ENCODE measurements around the gene PKNOX1.
"Not testable (repeated sequence)": the region's sequence is repeated elsewhere in the genome, so short reads cannot be mapped to it uniquely, and the experiment has no call there.

PKNOX1 gene, protein sequence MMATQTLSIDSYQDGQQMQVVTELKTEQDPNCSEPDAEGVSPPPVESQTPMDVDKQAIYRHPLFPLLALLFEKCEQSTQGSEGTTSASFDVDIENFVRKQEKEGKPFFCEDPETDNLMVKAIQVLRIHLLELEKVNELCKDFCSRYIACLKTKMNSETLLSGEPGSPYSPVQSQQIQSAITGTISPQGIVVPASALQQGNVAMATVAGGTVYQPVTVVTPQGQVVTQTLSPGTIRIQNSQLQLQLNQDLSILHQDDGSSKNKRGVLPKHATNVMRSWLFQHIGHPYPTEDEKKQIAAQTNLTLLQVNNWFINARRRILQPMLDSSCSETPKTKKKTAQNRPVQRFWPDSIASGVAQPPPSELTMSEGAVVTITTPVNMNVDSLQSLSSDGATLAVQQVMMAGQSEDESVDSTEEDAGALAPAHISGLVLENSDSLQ

DNA sequence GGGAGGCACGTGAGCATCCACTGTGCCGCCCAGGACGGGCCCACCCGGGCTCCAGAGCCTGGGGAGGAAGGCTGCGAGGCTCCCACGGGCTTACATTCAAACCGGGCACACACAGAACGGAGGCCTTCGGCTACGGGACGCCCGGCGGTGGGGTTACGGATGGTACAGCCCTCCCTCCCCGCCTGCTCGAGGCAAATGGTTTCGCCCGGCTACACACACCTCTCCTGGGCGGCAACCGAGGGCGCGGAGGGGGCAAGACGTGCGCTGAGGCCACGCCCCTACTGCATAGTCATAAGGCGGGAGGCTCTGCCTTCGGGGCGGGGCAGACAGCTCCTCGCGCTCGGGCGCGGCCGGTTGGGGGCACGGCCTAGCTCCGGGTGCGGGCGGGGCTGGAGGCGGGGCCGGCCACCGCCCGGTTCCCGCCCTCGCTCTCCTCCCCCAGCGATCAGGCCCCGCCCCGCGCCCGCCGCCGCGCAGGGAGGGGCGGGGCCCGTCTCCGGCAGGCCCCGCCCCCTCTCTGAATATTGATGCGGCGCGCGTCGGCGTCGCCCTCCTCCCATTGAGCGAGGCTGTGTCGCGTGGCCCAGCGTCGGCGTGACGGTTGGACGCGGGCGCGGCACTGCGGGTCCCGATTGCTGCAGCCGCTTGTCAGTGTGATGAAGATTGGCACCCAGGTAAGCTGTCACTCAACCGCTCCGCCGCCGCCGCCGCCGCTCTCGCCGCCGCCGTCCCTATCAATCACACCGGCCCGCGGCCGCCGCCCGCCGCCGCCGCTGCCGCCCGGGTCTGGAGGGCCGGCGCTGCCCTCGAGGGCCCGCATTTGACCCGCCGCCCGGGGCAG lies at the start of gene PKNOX1:
PKNOX1 (plus strand) TSS at position 572 of the 841 bp plus-strand sequence. CDS start 29,820 bp downstream, outside the sequence.
- peak; percentile 100 for DNase-seq

DNA sequence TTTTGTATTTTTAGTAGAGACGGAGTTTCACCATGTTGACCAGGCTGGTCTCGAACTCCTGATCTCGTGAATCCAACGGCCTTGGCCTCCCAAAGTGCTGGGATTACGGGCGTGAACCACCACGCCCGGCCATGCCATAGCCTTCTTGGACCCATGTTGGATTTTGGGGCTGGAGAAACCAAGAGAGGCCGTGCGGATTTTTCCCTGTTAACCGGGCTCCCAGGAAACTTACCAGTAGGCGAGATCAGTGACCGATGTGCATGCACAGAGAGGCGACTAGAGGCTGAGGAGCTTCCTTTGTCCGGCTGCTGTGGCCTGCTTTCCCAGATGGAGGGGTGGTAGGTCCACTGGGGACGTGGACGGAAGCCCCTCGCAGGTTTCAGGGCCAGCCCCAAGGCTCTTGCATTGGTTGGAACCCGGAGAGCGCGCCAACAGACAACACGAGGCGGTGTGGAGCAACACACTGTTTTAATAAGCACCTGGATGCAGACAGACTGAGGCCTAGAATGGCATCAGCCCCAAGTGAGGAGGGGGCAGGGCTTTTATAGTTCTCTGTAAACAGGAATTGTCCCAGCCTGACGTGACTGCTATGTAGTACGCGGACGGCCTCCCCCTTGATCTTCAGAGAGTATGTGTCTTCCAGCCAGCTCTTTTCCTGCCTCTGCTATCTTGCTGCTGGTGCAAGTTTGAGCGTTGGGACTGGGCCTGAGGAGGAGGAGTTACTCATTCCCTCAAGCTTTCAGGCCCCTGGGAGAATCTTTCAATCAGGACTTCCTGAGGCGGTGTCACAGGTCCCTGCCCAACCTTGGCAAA lies 49.0 kb upstream of the PKNOX1 start, which contains the start of gene ERVH48-1:
ERVH48-1 (minus strand) TSS at position 517 of the 813 bp plus-strand sequence. CDS start 6,624 bp downstream, outside the sequence.
- DNase-seq: peak; percentile 11

DNA sequence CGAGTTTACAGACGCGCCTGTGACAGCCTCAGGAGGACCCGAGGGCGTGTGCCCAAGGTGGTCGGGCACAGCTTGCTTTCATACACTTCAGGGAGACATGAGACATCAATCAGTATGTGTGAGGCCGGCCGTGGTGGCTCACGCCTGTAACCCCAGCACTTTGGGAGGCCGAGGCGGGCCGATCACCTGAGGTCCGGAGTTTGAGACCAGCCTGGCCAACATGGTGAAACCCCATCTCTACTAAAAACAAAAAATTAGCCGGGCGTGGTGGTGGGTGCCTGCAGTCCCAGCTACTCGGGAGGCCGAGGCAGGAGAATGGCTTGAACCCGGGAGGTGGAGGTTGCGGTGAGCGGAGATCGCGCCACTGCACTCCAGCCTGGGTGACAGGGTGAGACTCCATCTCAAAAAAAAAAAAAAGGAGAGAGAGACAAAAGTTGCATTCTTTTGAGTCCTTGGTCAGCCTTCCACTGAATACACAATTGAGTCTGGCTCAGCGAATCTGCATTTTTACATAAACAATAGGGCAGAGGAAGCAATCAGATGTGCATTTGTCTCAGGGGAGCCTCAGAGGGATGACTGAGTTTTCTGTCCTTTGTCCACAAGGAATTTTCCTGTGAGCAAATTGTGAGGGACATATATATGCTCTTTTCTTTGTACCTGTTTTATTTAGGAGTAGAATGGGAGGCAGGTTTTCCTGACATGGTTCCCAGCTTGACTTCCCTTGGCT lies 46.7 kb upstream of the PKNOX1 start:
- not testable (repeated sequence) for DNase-seq

DNA sequence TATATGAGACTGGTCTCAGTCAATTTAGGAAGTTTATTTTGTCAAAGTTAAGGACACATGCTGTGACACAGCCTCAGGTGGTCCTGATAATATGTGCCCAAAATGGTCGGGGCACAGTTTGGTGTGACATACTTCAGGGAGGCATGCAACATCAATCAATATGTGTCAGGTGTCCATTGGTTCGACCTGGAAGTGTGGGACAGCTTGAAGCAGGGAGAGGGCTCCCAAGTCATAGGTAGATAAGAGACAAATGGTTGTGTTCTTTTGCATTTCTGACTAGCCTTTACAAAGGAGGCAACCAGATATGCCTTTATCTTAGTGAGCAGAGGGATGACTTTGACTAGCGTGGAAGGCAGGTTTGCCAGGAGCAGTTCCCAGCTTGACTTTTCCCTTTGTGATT lies 44.4 kb upstream of the PKNOX1 start:
- no peak for DNase-seq

DNA sequence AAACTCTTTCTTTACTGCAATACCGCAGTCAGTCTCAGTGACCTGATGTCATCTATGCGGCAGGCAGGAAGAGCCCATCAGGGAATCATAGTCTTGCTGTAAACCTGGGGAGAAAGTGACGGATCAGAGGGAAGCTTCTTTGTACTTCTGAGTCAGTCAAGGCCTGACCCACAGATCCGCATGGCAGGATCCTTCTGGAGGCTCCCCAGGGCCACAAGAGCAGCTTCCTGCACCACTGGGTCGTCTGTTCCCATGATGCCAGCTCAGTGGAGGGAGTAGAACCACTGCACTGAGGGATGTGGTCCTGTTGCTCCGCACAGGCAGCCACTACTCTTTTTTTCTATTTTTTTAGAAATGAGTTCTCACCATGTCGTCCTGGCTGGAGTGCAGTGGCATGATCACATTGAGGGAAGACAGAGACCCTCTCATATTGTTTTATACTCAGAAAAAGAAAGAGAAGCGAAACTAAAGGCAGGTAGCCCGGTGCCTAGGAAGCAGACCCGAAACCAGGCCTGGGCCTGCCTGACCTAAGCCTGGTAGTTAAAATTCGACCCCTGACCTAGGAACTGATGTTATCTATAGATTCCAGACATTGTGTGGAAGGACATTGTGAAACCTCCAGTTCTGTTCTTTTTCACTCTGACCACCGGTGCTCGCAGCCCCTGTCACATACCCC lies 42.7 kb upstream of the PKNOX1 start:
- no peak for DNase-seq

DNA sequence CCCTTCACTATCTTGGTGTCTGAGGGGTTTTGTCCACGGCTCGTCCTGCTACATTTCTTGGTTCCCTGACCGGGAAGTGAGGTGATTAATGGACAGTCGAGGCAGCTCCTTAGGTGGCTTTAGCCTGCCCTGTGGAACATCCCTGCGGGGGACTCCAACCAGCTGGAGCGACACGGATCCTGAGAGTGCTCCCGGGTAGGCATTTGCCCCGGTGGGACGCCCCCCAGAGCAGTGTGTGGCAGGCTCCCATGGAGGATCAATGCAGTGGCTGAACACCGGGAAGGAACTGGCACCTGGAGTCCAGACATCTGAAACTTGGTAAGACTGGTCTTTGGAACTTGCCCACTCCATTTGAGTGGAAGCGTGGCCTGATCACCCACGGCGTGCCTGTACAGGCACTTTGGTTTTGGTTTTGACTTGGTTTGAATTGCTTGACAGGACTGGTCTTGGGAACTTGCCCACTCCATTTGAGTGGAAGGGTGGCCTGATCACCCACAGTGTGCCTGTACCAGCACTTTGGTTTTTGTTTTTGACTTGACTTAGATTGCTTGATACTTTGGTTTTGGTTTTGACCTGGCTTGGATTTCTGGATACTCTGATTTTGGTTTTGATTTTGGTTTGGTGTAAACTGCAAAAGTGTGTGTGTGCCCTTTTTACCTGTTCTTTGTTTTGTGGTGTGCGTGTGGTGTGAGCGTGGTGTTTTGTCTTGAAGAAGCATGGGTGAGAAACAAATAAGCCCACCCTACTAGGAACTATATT lies 41.8 kb upstream of the PKNOX1 start:
- DNase-seq: not testable (repeated sequence)

DNA sequence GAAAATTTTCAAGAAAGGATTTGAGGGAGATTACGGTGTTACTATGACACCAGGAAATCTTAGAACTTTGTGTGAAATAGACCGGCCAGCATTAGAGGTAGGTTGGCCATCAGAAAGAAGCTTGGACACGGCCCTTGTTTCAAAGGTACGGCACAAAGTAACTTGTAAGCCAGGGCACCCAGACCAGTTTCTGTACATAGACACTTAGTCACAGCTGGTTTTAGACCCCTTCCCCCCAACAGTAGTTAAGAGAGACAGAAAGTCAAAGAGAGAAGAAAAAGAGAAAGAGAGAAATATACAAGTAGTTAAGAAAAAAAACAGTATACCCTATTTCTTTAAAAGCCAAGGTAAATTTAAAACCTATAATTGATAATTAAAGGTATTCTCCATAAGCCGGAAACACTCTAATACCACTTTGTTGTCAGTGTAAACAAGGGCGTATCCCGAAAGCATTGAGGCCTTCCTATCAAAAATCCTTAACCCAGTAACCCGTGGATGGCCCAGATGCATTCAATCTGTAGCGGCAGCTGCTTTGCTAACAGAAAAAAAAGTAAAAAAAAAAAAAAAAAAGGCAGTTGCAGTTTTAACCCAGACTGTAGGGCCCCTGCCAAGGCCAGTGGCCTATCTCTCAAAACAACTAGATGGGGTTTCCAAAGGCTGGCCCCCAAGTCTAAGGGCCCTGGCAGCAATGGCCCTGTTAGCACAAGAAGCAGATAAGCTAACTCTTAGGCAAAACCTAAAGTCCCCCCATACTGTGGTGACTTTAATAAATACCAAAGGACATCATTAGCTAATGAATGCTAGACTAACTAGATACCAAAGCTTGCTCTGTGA lies 41.0 kb upstream of the PKNOX1 start:
- DNase-seq: not testable (repeated sequence)

DNA sequence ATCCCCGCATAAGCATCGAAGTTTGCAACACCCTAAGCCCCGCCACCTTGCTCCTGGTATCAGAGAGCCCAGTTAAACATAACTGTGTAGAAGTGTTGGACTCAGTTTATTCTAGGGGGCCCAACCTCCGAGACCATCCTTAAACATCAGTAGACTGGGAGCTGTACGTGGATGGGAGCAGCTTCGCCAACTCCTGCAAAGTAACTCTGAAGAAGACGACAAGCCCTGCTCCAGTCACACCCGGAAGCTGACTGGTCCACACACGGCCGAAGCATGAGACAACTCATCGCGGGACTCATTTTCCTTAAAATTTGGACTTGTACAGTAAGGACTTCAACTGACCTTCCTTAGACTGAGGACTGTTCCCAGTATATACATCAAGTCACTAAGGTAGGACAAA lies 40.4 kb upstream of the PKNOX1 start:
- DNase-seq: not testable (repeated sequence)

DNA sequence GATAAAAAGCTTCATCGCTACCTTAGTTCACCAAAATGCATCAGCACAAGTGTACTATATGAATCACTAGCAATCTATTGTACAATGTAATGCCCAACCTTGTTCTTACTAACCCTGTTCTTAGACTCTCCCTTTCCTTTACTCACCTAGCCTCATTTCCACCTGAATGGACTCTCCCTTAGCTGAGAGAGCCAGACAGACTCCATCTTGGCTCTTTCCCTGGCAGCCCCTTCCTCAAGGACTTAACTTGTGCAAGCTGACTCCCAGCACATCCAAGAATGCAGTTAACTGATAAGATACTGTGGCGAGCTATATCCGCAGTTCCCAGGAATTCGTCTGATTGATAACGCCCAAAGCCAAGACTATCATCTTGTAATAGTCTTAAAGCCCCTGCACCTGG lies 38.0 kb upstream of the PKNOX1 start:
- DNase-seq: not testable (repeated sequence)

DNA sequence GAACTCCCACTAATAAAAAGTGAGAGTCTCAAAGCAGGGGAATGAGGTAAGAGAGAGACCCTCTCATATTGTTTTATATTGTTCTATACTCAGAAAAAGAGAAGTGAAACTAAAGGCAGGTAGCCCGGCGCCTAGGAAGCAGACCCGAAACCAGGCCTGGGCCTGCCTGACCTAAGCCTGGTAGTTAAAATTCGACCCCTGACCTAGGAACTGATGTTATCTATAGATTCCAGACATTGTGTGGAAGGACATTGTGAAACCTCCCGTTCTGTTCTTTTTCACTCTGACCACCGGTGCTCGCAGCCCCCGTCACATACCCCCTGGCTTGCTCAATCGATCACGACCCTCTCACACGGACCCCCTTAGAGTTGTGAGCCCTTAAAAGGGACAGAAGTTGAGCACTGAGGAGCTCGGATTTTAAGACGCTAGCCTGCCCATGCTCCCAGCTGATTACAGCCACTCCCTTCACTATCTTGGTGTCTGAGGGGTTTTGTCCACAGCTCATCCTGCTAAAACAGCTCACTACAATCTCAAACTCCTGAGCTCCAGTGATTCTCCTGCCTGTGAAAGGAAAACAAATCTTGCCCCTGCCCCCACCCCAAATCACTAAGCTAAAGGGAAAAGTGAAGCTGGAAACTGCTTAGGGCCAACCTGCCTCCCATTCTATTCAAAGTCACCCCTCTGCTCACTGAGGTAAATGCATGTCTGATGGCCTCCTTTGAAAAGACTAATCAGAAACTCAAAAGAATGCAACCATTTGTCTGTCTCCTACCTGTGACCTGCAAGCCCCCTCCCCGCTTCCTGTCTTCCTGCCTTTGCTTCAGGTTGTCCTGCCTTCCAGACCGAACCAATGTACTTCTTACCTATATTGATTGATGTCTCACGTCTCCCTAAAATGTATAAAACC lies 37.1 kb upstream of the PKNOX1 start:
- DNase-seq: peak; percentile 61

DNA sequence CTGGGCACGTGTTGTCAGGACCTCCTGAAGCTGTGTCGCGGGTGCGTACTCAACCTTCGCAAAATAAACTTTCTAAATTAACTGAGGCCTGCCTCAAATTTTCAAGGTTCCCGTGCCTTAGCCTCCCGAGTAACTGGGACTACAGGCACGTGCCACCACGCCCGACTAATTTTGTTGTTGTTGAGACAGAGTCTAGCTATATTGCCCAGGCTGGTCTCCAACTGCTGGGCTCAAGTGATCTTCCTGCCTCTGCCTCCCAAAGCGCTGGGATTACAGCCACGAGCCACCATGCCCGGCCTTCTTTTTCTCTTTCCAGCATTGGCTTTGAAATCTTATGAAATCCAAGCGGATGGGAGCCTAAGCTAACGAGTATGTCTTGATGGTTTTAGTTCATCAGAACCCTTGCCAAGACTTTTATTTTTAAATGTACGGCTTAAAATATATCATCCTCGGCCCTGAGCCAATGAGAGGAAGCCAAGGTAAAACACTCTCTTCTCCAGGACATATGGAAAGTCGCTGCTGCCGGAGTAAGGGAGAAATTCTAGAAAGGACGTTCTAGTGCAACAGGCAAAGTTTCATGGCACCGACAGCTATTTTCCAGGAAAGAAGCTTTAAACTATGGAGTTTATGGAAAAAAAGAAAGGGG lies 36.3 kb upstream of the PKNOX1 start:
- no peak for DNase-seq

DNA sequence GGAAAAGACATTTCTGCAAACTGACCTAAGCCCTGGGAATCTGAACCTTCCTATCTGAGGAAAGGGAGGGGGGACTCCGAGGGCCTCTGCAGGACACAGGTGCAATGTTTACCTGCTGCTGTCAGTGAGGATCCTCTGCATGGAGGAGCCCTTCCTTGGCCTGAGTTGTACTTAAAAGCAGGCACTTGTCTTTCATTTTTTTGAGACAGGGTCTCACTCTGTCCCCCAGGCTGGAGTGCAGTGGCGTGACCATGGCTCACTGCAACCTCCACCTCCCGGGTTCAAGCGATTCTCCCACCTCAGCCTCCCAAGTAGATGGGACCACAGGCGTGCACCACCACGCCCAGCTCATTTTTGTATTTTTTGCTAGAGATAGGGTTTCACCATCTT lies 35.8 kb upstream of the PKNOX1 start:
- not testable (repeated sequence) for DNase-seq

DNA sequence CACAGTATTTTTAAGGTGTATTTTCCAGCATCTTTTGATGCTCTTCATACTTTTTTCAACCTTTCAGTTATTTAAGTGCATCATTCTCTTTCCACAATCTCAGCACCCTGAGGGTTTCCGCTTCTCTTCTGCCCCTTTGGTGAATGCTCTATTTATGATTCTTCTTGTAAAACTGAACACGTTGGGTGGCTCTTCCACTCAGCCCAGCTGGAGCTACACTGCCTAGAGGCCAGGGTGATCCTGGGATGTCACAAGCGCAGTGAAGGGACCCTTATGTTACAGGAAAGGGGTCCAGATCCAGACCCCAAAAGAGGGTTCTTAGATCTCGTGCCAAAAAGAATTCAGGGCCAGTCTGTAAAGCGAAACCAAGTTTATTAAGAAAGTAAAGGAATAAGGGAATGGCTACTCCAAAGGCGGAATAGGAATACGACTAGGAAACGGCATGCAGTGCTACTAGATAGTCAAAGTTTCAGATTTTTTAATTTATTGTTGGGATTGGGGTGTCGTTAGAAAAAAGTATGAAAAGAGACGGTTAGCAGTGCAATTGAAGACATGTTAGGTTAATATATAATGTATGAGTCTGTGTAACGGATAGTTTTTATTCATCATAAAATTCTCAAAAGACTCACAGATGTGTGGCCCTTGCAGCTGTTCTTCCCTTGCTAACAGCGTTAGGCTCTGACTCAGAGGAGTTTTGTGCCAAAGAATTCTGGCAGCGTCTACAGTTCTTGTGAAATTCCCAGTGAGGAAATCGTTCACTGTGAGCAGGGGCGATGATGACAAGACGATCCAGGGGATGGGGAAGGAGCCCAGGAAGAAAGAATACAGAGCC lies 34.6 kb upstream of the PKNOX1 start:
- no peak for DNase-seq

DNA sequence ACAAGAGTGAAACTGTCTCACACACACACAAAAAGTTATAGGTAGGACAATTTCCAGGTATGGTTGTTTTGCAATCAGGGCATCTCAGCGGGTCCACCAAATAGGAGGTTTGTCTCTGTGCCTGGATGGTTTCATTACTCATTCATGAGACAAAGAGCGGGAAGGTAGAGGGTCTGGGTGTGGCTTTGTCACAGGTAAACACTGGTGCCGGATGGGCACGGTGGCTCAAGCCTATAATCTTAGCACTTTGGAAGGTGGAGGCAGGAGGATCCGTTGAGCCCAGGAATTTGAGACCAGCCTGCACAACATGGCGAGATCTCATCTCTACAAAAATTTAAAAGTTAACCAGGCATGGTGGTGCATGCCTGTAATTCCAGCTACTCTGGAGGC lies 32.7 kb upstream of the PKNOX1 start:
- no peak for DNase-seq

DNA sequence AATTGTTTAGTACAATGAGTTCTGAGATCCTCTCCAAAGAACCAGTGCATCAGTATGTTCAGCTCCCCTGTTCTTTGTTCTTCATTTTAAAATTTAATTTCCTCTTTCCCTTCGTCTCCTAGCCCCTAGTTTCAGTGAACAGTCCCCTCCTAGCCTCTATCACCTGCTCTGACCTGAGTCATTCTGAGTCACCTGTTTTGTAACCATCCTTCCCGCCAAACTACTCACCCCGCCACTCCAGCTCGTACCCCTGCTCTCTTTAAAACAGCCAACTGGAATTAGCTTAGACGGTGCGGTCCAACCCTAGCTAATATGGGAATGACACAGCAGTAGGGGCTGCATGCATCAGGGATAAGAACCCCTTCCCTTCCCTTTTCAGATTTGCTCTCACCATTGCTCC lies 32.1 kb upstream of the PKNOX1 start:
- DNase-seq: no peak

DNA sequence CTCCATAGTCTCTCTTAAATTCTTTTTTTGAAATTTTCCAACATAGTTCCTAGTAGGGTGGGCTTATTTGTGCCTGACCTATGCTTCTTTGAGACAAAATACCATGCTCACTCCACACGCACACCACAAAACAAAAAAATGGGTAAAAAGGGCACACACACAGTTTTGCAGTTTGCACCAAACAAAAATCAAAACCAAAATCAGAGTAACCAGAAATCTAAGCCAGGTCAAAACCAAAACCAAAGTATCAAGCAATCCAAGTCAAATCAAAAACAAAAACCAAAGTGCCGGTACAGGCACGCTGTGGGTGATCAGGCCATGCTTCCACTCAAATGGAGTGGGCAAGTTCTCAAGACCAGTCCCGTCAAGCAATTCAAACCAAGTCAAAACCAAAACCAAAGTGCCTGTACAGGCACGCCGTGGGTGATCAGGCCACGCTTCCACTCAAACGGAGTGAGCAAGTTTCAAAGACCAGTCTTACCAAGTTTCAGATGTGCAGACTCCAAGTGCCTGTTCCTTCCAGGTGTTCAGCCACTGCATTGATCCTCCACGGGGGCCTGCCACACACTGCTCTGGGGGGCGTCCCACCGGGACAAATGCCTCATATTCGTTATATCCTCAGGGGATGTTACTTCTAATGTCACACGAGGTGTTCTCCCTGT lies 25.1 kb upstream of the PKNOX1 start:
- DNase-seq: peak; percentile 28

DNA sequence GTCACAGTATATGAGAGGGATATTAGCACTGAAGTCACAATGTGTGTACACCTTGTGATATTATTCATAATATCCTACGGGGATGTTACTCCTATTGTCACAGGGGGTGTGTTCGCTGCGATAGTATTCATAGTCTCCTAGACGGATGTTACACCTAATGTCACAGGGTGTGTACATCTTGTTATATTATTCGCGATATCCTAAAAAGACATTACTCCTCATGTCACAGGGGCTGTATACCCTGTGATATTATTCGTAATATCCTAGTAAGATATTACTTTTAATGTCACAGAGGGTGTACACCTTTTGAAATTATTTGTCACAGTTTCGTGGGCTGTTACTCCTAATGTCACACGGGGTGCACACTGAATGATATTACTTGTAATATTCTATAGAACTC lies 23.2 kb upstream of the PKNOX1 start:
- DNase-seq: not testable (repeated sequence)

All from RPMI8226 (cell line).